ENCODE results near the gene PTCHD4.

DNA sequence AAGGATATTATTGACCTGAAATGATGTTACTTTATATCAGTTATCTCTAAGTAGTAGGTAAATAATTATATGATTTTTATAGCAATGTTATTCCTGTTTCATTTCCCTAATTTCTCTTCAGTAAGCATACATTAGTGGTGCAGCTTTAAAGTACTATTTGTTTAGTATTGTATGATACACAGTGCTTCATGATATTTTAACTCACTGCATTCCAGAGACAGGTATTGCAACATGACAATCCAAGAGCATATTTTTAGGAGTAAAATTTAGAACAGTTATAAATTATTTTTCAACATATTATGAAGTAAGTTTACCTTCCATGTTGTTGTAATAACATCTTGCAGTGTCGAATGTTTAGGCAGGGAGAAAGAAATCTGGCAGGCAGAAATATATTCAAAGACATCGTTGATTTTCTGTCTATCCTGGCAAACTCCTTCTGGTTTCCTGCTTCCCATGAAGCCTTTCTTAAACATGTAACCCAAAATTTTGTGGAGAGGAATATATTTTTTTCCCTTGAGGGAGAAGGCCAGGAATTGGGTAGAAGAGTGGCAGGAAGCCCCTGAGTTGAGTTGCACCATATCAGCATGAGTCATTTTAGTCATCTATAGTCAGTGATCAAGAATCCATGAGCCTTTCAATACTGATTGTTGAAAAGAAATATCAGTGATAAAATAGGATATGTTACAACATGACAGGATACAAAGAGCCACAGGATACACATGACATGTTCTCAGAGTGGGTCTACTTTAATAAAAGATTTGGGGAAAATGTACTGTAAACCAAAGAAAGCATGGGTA, 29.0 kb upstream of the PTCHD4 start:
- TF ChIP-seq, protein P1, sequence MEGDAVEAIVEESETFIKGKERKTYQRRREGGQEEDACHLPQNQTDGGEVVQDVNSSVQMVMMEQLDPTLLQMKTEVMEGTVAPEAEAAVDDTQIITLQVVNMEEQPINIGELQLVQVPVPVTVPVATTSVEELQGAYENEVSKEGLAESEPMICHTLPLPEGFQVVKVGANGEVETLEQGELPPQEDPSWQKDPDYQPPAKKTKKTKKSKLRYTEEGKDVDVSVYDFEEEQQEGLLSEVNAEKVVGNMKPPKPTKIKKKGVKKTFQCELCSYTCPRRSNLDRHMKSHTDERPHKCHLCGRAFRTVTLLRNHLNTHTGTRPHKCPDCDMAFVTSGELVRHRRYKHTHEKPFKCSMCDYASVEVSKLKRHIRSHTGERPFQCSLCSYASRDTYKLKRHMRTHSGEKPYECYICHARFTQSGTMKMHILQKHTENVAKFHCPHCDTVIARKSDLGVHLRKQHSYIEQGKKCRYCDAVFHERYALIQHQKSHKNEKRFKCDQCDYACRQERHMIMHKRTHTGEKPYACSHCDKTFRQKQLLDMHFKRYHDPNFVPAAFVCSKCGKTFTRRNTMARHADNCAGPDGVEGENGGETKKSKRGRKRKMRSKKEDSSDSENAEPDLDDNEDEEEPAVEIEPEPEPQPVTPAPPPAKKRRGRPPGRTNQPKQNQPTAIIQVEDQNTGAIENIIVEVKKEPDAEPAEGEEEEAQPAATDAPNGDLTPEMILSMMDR (IDR thresholded peaks at IDR 0.05): no peak
- TF ChIP-seq POLR2A (IDR thresholded peaks at IDR 0.05): no peak

Measured in testis (tissue), 2 donors.